ENCODE results near the gene TNFSF4. TPM values are rescaled to one million over a fixed set of nuclear protein-coding genes. Genes with fewer than 3 reads are reported as not detected.

Gene TNFSF4
- total RNA-seq, 4 donors from 2014 or later, result 1.1 to 2.5 (median 1.5) TPM; not detected in 1

DNA sequence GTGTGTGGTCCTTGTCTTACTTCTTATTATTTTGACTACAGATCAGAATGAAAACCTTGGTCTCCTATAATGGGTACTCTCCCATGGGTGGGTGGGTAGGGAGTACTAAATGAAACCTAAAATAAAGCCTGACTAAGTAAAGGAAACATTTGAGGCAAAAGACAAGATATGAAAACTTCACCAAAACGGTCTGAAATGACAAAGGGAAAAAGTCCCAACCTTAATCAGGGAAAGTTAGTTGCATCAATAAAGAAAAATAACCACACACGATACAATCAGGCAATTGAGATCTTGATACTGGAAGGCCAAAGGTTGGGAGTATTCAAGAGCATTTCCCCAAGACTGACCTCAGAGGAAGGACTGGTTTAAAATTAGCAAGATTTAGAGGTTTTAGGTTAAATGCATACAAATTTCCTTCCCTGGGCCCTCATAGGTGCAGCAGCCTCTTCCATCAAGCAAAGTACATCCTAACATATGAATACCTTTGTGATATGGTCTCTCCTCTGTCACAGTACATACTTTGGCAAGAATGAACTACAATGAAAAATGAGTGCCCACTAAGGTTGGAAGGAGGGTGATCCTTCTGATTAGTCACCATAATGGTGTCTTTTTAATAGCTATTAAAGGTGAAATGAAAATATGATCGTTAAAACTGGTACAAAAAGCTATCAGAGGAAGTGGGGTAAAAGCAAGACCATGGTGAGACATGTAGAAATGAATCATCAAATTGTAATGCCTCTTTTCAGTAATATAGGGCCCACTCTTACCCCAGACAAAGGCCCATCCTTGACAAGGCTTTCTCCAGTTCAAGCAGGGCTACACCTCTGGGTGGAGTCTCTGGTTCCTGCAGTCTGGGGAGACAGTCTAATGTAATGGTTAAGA lies 15.3 kb upstream of the TNFSF4 start:
- no peak for DNase-seq
- no peaks in the 10 kb centered on the region for H3K9me3 ChIP-seq
- H3K27me3 ChIP-seq, result no peaks in the 10 kb centered on the region
- no peak overlapping the region for H3K27ac ChIP-seq
- no peaks in the 10 kb centered on the region for H3K4me1 ChIP-seq
- intact Hi-C loops (cut with DNase I; ENCODE audit: low total_unique reads), result no loop called here
- TF ChIP-seq CTCF (IDR thresholded peaks at IDR 0.05), result no peak
- no peak for TF ChIP-seq POLR2A (IDR thresholded peaks at IDR 0.05)
- H3K36me3 ChIP-seq, result no peaks in the 10 kb centered on the region
- H3K4me3 ChIP-seq, result no peak overlapping the region

GRCh38 chr1:173220157-173220556 lies 13.0 kb upstream of the TNFSF4 start:
- Histone ChIP-seq H3K4me3 (no peak overlapping the region), H3K27me3 (no peaks in the 10 kb centered on the region), H3K36me3 (no peaks in the 10 kb centered on the region), H3K4me1 (no peaks in the 10 kb centered on the region), H3K9me3 (no peaks in the 10 kb centered on the region), H3K27ac (no peak overlapping the region)
- no peak for DNase-seq
- TF ChIP-seq POLR2A (IDR thresholded peaks at IDR 0.05) (no peak), CTCF (IDR thresholded peaks at IDR 0.05) (no peak)
- intact Hi-C loops (cut with DNase I; ENCODE audit: low total_unique reads), result no loop called here

GRCh38 chr1:173213665-173214064 lies 6.5 kb upstream of the TNFSF4 start:
- Histone ChIP-seq H3K27me3 (no peaks in the 10 kb centered on the region), H3K36me3 (no peaks in the 10 kb centered on the region), H3K4me1 (no peaks in the 10 kb centered on the region), H3K27ac (no peak overlapping the region), H3K4me3 (no peak overlapping the region), H3K9me3 (no peaks in the 10 kb centered on the region)
- no peak for DNase-seq
- TF ChIP-seq POLR2A (IDR thresholded peaks at IDR 0.05) (no peak), CTCF (IDR thresholded peaks at IDR 0.05) (no peak)
- intact Hi-C loops (cut with DNase I; ENCODE audit: low total_unique reads), result no loop called here

DNA sequence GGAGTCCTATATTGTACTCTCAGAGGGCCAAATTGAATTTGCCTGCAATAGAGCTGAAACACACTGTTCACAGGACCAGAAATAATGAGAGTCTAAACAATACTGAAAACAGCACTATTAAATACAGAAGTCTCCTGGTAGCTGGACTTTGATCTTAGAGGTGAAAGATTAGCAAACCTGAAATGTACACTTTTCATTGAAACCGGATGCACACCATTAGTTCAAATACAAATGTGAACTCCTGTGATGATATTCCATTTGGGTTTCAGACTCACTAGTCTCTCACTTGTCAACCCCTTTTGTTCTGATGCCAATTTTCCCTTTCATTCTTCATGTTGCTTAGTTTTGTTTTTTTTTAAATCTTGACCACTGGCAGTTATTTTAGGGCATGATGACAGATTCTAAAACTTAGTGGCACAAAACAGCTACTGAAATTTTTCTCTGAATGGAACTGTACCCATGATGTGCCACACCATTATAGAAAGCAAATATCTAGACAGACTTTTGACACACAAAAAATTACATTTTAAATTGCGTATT lies 5.9 kb upstream of the TNFSF4 start:
- DNase-seq, result no peak
- intact Hi-C loops (cut with DNase I; ENCODE audit: low total_unique reads), result no loop called here

More for the DNA sequence above, 5.9 kb upstream of the TNFSF4 start:
- Histone ChIP-seq H3K9me3 (no peaks in the 10 kb centered on the region), H3K27me3 (no peaks in the 10 kb centered on the region), H3K4me1 (no peaks in the 10 kb centered on the region), H3K4me3 (no peak overlapping the region), H3K36me3 (no peaks in the 10 kb centered on the region), H3K27ac (no peak overlapping the region)
- no peak for TF ChIP-seq CTCF (IDR thresholded peaks at IDR 0.05)
- no peak for TF ChIP-seq POLR2A (IDR thresholded peaks at IDR 0.05)
